Measurements from ENCODE around the gene C11orf21.

GRCh38 chr11:2250041-2250440 lies 51.7 kb downstream of the C11orf21 start:
- no peak for TF ChIP-seq POLR2A (IDR thresholded peaks at IDR 0.05)
- TF ChIP-seq CTCF (IDR thresholded peaks at IDR 0.05), result no peak
- no peak for TF ChIP-seq EP300 (IDR thresholded peaks at IDR 0.05)
- TF ChIP-seq POLR2AphosphoS5 (IDR thresholded peaks at IDR 0.05), result no peak

All from upper lobe of left lung (tissue), 4 donors.